Measurements from ENCODE around the gene CHRND. TPM values are rescaled to one million over a fixed set of nuclear protein-coding genes. Genes with fewer than 3 reads are reported as not detected.

The CHRND gene
- total RNA-seq, 1 donor from 2014 or later = not detected

GRCh38 chr2:232496501-232497270, 29.3 kb upstream of the CHRND start:
- no peak overlapping the region for H3K27ac ChIP-seq (ENCODE audit: low read depth, low read length)
- no peak overlapping the region for H3K27ac Mint-ChIP-seq (ENCODE audit: unreplicated experiment)
- no peak overlapping the region for H3K4me3 Mint-ChIP-seq (ENCODE audit: unreplicated experiment)

GRCh38 chr2:232497348-232497747, 28.6 kb upstream of the CHRND start:
- H3K9me3 ChIP-seq (ENCODE audit: insufficient read depth, low read depth, low read length) = no peaks in the 10 kb centered on the region
- Mint-ChIP-seq H3K36me3 (ENCODE audit: low read depth, unreplicated experiment) (no peaks in the 10 kb centered on the region), H3K27ac (ENCODE audit: unreplicated experiment) (no peak overlapping the region), H3K27me3 (ENCODE audit: low read depth, unreplicated experiment) (peaks cover 62% of the 10 kb centered on the region), H3K9me3 (ENCODE audit: unreplicated experiment) (no peaks in the 10 kb centered on the region), H3K4me3 (ENCODE audit: unreplicated experiment) (no peak overlapping the region), H3K4me1 (ENCODE audit: low read depth, unreplicated experiment) (no peaks in the 10 kb centered on the region)
- peaks cover 17% of the 10 kb centered on the region for H3K27me3 ChIP-seq (ENCODE audit: insufficient read depth, low read length)
- no peak for DNase-seq (ENCODE audit: low read depth)
- H3K36me3 ChIP-seq (ENCODE audit: insufficient read depth, low read length) = no peaks in the 10 kb centered on the region
- no peak for FAIRE-seq
- no peak overlapping the region for H2AFZ ChIP-seq (ENCODE audit: low read depth, low read length)
- H3K4me3 ChIP-seq (ENCODE audit: insufficient read depth, low read depth, low read length) = no peak overlapping the region
- no peak for TF ChIP-seq CTCF (IDR thresholded peaks at IDR 0.05; ENCODE audit: insufficient read depth, low read depth, low read length)
- TF ChIP-seq EZH2 (IDR thresholded peaks at IDR 0.05; ENCODE audit: insufficient read depth, low read length) = no peak
- no peaks in the 10 kb centered on the region for H4K20me1 ChIP-seq (ENCODE audit: insufficient read depth, low read length)
- no peak overlapping the region for H3K27ac ChIP-seq (ENCODE audit: low read depth, low read length)
- H3K4me1 ChIP-seq (ENCODE audit: insufficient read depth, low read length) = no peaks in the 10 kb centered on the region
- H3K79me2 ChIP-seq (ENCODE audit: insufficient read depth, low read length) = no peaks in the 10 kb centered on the region
- no peak overlapping the region for H3K4me2 ChIP-seq (ENCODE audit: low read length)
- H3K9ac ChIP-seq (ENCODE audit: low read length) = no peak overlapping the region

More at GRCh38 chr2:232496501-232497270, 29.3 kb upstream of the CHRND start:
- FAIRE-seq (no peak), DNase-seq (ENCODE audit: low read depth) (no peak)
- no peak overlapping the region for H3K4me2 ChIP-seq (ENCODE audit: low read length)
- no peaks in the 10 kb centered on the region for H3K36me3 ChIP-seq (ENCODE audit: insufficient read depth, low read length)
- Mint-ChIP-seq H3K27me3 (ENCODE audit: low read depth, unreplicated experiment) (peaks cover 68% of the 10 kb centered on the region), H3K9me3 (ENCODE audit: unreplicated experiment) (no peaks in the 10 kb centered on the region), H3K4me1 (ENCODE audit: low read depth, unreplicated experiment) (no peaks in the 10 kb centered on the region), H3K36me3 (ENCODE audit: low read depth, unreplicated experiment) (no peaks in the 10 kb centered on the region)
- H3K79me2 ChIP-seq (ENCODE audit: insufficient read depth, low read length) = no peaks in the 10 kb centered on the region
- H3K4me1 ChIP-seq (ENCODE audit: insufficient read depth, low read length) = no peaks in the 10 kb centered on the region
- H3K9me3 ChIP-seq (ENCODE audit: insufficient read depth, low read depth, low read length) = no peaks in the 10 kb centered on the region
- no peak overlapping the region for H3K4me3 ChIP-seq (ENCODE audit: insufficient read depth, low read depth, low read length)
- H4K20me1 ChIP-seq (ENCODE audit: insufficient read depth, low read length) = no peaks in the 10 kb centered on the region
- H3K27me3 ChIP-seq (ENCODE audit: insufficient read depth, low read length) = peaks cover 13% of the 10 kb centered on the region
- H2AFZ ChIP-seq (ENCODE audit: low read depth, low read length) = no peak overlapping the region
- no peak for TF ChIP-seq CTCF (IDR thresholded peaks at IDR 0.05; ENCODE audit: insufficient read depth, low read depth, low read length)
- TF ChIP-seq EZH2 (IDR thresholded peaks at IDR 0.05; ENCODE audit: insufficient read depth, low read length) = no peak
- H3K9ac ChIP-seq (ENCODE audit: low read length) = no peak overlapping the region

DNA sequence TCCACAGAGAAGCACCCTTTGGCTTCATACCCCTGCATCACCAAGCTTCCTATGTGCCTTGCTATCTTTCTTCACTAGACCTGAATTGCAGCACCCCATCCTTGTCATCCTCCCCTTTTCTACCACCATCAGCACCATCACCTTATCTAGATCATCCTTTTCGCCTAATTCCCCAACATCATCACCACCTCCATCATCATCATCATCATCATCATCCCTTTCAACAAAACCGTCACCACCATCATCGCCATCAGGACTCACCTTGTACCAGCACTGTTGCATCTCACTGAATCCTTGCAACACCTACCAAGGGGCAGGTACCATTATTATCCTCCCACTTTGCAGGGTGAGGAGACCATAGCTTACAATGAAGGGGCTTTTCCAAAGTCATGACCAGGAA, 27.5 kb upstream of the CHRND start:
- no peaks in the 10 kb centered on the region for H3K9me3 Mint-ChIP-seq (ENCODE audit: unreplicated experiment)
- Histone ChIP-seq H4K20me1 (ENCODE audit: insufficient read depth, low read length) (no peaks in the 10 kb centered on the region), H3K79me2 (ENCODE audit: insufficient read depth, low read length) (no peaks in the 10 kb centered on the region), H3K9ac (ENCODE audit: low read length) (no peak overlapping the region), H3K4me3 (ENCODE audit: insufficient read depth, low read depth, low read length) (no peak overlapping the region), H3K27me3 (ENCODE audit: insufficient read depth, low read length) (peaks cover 20% of the 10 kb centered on the region), H3K27ac (ENCODE audit: low read depth, low read length) (no peak overlapping the region), H2AFZ (ENCODE audit: low read depth, low read length) (no peak overlapping the region), H3K4me2 (ENCODE audit: low read length) (no peak overlapping the region), H3K36me3 (ENCODE audit: insufficient read depth, low read length) (no peaks in the 10 kb centered on the region), H3K9me3 (ENCODE audit: insufficient read depth, low read depth, low read length) (no peaks in the 10 kb centered on the region), H3K4me1 (ENCODE audit: insufficient read depth, low read length) (no peaks in the 10 kb centered on the region)
- no peak for FAIRE-seq
- H3K4me1 Mint-ChIP-seq (ENCODE audit: low read depth, unreplicated experiment) = no peaks in the 10 kb centered on the region
- peaks cover 58% of the 10 kb centered on the region for H3K27me3 Mint-ChIP-seq (ENCODE audit: low read depth, unreplicated experiment)
- no peak for TF ChIP-seq CTCF (IDR thresholded peaks at IDR 0.05; ENCODE audit: insufficient read depth, low read depth, low read length)
- no peak for TF ChIP-seq EZH2 (IDR thresholded peaks at IDR 0.05; ENCODE audit: insufficient read depth, low read length)
- no peak overlapping the region for H3K27ac Mint-ChIP-seq (ENCODE audit: unreplicated experiment)
- no peaks in the 10 kb centered on the region for H3K36me3 Mint-ChIP-seq (ENCODE audit: low read depth, unreplicated experiment)
- H3K4me3 Mint-ChIP-seq (ENCODE audit: unreplicated experiment) = no peak overlapping the region
- DNase-seq (ENCODE audit: low read depth) = no peak
